K562 (cell line): Measurements from ENCODE around the gene DDAH2. TPM values are rescaled to one million over a fixed set of nuclear protein-coding genes. Genes with fewer than 3 reads are reported as not detected.

Experiments
- CTBP1 ChIP-seq: fragments of 450-650 bp; IDR thresholded peaks from 2 replicates; pipeline ENCODE4 v1.6.1; 2016; ENCODE audit warnings: borderline replicate concordance
- ETS2 ChIP-seq: IDR thresholded peaks from 2 replicates; pipeline ENCODE4 v1.6.1; 2016; ENCODE audit warnings: borderline replicate concordance, missing genetic modification characterization, mild to moderate bottlenecking, moderate library complexity, missing compliant biosample characterization; ENCODE audit not compliant: poor library complexity, severe bottlenecking
- ETV5 ChIP-seq: sonication (generic); formaldehyde crosslinking; IDR thresholded peaks from 2 replicates; pipeline ENCODE4 v1.4.0; 2020; ENCODE audit warnings: low read depth, mild to moderate bottlenecking, missing genetic modification reagents
- GTF2F1 ChIP-seq: IDR thresholded peaks from 2 replicates; pipeline ENCODE4 v1.6.1; 2011; ENCODE audit warnings: low read depth, low read length, improper control_type of control experiment
- MAFF ChIP-seq: IDR thresholded peaks from 2 replicates; pipeline ENCODE4 v1.6.1; 2012; ENCODE audit warnings: low read length, improper control_type of control experiment
- MAZ ChIP-seq, 2 experiments: fragments of 450-650 bp in 1 of 2; sonication (generic) in 1 of 2; formaldehyde crosslinking; IDR thresholded peaks in 1 of 2; conservative IDR thresholded peaks in 1 of 2; 2 replicates each; pipeline versions ENCODE4 v1.4.0 to v1.5.0; 2020; ENCODE audit warnings: mild to moderate bottlenecking in 1 of 2, missing genetic modification reagents in 1 of 2
- MTF1 ChIP-seq: fragments of 250-450 bp; sonication (Bioruptor Pico); IDR thresholded peaks from 2 replicates; pipeline ENCODE4 v1.9.0; 2021; ENCODE audit warnings: moderate library complexity, mild to moderate bottlenecking, inconsistent platforms, borderline replicate concordance
- POLR2AphosphoS2 ChIP-seq: IDR thresholded peaks from 2 replicates; pipeline ENCODE4 v1.6.1; 2012; ENCODE audit warnings: low read length, improper control_type of control experiment
- RCOR1 ChIP-seq, 2 experiments: IDR thresholded peaks; 2 replicates each; pipeline ENCODE4 v1.6.1; 2012; ENCODE audit warnings: low read depth in 2 of 2, low read length in 2 of 2, borderline replicate concordance in 1 of 2, improper control_type of control experiment in 1 of 2
- TEAD4 ChIP-seq, 2 experiments: sonication (generic) in 1 of 2; formaldehyde crosslinking in 1 of 2; IDR thresholded peaks; 2 replicates each; pipeline versions ENCODE4 v1.6.1 to v1.8.0; 2012 to 2022; ENCODE audit warnings: borderline replicate concordance in 1 of 2, inconsistent platforms in 1 of 2, low read length in 1 of 2, mild to moderate bottlenecking in 1 of 2, missing genetic modification reagents in 1 of 2
- ZKSCAN1 ChIP-seq: fragments of 150-350 bp; IDR thresholded peaks from 2 replicates; pipeline ENCODE4 v1.6.1; 2016; ENCODE audit warnings: low read depth, low read length
- ZNF224 ChIP-seq: sonication (generic); formaldehyde crosslinking; IDR thresholded peaks from 2 replicates; pipeline ENCODE4 v1.8.0; 2022; ENCODE audit warnings: mild to moderate bottlenecking, missing genetic modification reagents
- ZNF57 ChIP-seq: fragments of 450-650 bp; formaldehyde crosslinking; IDR thresholded peaks from 2 replicates; pipeline ENCODE4 v1.4.0; 2020; ENCODE audit warnings: mild to moderate bottlenecking, moderate library complexity
- polyA plus RNA-seq, 8 experiments: library from polyadenylated mRNA; depleted of rRNA in 4 of 8; stranded (reverse) in 5 of 8; unstranded in 3 of 8; fragments of >200 nt; fragmentation: Nextera tagmentation in 2 of 8; fragmentation: Illumina TruSeq in 1 of 8; extraction: Ambion mirVana in 2 of 8; extraction: Trizol in 1 of 8; gene quantifications; 2 replicates each; pipeline versions ENCODE4 v1.2.1 to v1.2.3, GENCODE V29; 2011 to 2014; ENCODE audit warnings: inconsistent platforms in 1 of 8, missing spikeins in 1 of 8
- total RNA-seq, 7 experiments: library from RNA; depleted of rRNA in 6 of 7; stranded (reverse); fragments of >200 nt in 6 of 7; fragmentation: Illumina TruSeq in 2 of 7; extraction: Trizol in 2 of 7; gene quantifications; 2 replicates each; pipeline versions ENCODE4 v1.2.1 to v1.2.3, GENCODE V29; 2011 to 2021; ENCODE audit warnings: low replicate concordance in 1 of 7
- TF ChIP-seq, protein P1 (sequence below): fragments of 250-450 bp; sonication (Bioruptor Pico); IDR thresholded peaks from 2 replicates; pipeline ENCODE4 v1.5.0; 2021; ENCODE audit warnings: mild to moderate bottlenecking, moderate library complexity
- TF ChIP-seq, protein P2 (sequence below): sonication (generic); formaldehyde crosslinking; IDR thresholded peaks from 2 replicates; pipeline ENCODE4 v1.8.1; 2023; ENCODE audit warnings: mild to moderate bottlenecking, missing genetic modification reagents
- TF ChIP-seq, protein P3 (sequence below), 3 experiments: fragments of 200-800 bp in 1 of 3; fragments of 250-450 bp in 1 of 3; fragments of 450-650 bp in 1 of 3; sonication (Bioruptor Pico) in 1 of 3; sonication (Bioruptor generic) in 1 of 3; formaldehyde crosslinking in 1 of 3; IDR thresholded peaks; 2 replicates each; pipeline versions ENCODE4 v1.6.1 to v1.8.0; 2016 to 2022; ENCODE audit warnings: mild to moderate bottlenecking in 2 of 3, missing genetic modification characterization in 2 of 3, missing compliant biosample characterization in 1 of 3, moderate library complexity in 1 of 3

Gene DDAH2
- total and polyA plus RNA-seq, 9 of the 15 experiments (the other 6 are each of a cell fraction or from before 2014, with no cell fraction given), result 1.8 to 45.4 (median 21.4) TPM

DNA sequence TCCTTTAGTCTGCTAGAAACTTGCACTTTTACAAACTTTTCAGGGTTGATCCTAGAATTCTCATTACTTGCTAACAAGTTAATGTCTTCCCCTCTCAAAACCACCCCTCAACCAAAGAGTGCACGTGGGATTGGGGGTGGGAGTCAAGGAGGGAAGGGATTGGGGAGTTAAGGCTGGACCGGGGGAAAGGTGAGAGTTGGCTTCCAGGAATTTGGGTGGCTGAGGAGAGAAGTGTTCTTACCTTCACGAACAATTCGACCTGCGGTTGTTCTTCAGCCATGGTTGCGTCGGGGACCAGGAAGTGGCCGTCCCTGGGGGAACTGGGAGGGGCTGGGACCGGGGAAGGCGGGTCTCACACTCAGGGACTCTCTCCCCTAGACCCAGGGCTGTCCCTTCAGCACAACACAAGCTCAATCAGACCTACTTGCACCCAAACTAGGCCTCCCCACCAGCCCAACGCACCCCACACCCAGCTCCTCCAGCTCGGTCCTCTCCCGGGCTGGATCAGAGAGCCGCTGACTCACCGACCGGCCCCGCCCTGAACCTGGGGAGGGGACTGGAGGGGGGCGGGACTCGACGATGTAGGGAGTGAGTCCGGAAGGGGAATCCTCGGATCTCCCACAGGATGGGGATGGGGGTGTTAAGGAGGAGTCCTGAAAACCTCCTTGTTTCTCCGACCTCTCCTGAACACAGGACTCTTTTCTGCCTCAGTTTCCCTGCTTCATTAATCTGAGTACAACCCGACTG is 7.1 kb upstream of the DDAH2 start, which contains the start of gene CLIC1 (continued):
- TF ChIP-seq, protein P1, sequence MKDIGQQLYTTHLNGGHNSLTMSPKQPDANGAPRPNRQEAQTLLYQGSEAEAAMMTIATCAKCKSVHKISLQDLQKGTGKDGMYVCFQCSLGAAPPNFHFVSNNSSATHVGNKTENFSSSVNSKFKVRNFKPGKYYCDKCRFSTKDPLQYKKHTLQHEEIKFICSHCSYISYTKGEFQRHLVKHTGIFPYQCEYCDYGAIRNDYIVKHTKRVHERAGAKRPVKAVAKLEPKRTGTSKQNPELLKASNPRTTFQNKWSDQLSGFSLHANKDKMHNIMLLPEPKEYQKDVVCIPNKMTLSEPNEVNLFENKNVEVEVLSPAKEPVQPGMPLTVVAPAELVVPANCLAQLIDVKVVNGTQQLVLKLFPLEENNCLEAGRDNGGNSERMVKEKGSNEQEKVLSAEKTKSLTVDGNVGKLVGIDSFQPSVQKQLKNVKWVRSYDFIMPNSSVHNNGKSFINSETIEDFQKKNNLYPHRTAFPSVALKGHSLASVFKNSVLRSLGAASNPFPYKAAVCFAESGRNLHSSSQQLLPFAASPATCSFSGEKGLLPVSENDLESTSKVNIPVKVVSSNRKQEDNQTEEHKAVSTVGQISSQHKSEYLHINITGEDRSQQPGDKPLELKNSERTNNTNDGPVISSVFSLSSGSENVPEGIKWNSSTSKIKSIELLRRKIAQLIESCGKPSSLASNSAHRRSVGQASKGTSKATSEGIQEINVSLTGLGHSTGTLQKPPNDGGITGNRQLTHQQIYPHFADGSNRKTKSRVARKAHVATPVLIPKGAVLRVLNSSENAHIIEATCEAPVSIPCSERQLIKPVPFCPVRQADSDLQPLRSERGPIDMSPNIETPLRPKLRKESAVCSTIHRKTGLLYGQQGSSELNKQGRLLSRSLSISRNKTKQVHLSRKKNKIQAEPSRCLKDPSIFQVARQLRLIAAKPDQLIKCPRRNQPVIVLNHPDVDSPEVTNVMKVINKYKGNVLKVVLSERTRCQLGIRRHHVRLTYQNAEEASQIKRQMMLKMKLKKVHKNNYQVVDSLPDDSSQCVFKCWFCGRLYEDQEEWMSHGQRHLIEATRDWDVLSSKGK, result peak; percentile 8; the same call in 1 of the 2 replicates
- TF ChIP-seq MTF1 (CRISPR knock-in tag) (no peak), ETV5 (CRISPR knock-in tag) (peak; percentile 93), TEAD4 (IDR thresholded peaks at IDR 0.05; ENCODE audit: low read length) (peak; percentile 32), TEAD4 (CRISPR knock-in tag; IDR thresholded peaks at IDR 0.05; ENCODE audit: borderline replicate concordance) (no peak), GTF2F1 (peak; percentile 82; the same call in 1 of the 2 replicates), MAZ (CRISPR knock-in tag; conservative IDR thresholded peaks at IDR 0.05 in 1 of 2, IDR thresholded peaks at IDR 0.05 in 1 of 2) (peak; percentile 96 to 100), CTBP1 (no peak), ETS2 (no peak), ZNF224 (peak; percentile 89), MAFF (no peak), POLR2AphosphoS2 (peak; percentile 96), ZKSCAN1 (0 out of 2 replicates have a peak, but pooled peaks have one; percentile 27), ZNF57 (CRISPR knock-in tag) (0 out of 2 replicates have a peak, but pooled peaks have one; percentile 5), RCOR1 (IDR thresholded peaks at IDR 0.05; ENCODE audit: borderline replicate concordance in 1 of 2, low read depth in 2 of 2, low read length in 2 of 2) (peak in 1 of 2 experiments; percentile 90; a peak in 2 of 4 replicates)
- TF ChIP-seq, protein P2, sequence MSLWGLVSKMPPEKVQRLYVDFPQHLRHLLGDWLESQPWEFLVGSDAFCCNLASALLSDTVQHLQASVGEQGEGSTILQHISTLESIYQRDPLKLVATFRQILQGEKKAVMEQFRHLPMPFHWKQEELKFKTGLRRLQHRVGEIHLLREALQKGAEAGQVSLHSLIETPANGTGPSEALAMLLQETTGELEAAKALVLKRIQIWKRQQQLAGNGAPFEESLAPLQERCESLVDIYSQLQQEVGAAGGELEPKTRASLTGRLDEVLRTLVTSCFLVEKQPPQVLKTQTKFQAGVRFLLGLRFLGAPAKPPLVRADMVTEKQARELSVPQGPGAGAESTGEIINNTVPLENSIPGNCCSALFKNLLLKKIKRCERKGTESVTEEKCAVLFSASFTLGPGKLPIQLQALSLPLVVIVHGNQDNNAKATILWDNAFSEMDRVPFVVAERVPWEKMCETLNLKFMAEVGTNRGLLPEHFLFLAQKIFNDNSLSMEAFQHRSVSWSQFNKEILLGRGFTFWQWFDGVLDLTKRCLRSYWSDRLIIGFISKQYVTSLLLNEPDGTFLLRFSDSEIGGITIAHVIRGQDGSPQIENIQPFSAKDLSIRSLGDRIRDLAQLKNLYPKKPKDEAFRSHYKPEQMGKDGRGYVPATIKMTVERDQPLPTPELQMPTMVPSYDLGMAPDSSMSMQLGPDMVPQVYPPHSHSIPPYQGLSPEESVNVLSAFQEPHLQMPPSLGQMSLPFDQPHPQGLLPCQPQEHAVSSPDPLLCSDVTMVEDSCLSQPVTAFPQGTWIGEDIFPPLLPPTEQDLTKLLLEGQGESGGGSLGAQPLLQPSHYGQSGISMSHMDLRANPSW (CRISPR knock-in tag), result 0 out of 2 replicates have a peak, but pooled peaks have one; percentile 2
- TF ChIP-seq, protein P3, sequence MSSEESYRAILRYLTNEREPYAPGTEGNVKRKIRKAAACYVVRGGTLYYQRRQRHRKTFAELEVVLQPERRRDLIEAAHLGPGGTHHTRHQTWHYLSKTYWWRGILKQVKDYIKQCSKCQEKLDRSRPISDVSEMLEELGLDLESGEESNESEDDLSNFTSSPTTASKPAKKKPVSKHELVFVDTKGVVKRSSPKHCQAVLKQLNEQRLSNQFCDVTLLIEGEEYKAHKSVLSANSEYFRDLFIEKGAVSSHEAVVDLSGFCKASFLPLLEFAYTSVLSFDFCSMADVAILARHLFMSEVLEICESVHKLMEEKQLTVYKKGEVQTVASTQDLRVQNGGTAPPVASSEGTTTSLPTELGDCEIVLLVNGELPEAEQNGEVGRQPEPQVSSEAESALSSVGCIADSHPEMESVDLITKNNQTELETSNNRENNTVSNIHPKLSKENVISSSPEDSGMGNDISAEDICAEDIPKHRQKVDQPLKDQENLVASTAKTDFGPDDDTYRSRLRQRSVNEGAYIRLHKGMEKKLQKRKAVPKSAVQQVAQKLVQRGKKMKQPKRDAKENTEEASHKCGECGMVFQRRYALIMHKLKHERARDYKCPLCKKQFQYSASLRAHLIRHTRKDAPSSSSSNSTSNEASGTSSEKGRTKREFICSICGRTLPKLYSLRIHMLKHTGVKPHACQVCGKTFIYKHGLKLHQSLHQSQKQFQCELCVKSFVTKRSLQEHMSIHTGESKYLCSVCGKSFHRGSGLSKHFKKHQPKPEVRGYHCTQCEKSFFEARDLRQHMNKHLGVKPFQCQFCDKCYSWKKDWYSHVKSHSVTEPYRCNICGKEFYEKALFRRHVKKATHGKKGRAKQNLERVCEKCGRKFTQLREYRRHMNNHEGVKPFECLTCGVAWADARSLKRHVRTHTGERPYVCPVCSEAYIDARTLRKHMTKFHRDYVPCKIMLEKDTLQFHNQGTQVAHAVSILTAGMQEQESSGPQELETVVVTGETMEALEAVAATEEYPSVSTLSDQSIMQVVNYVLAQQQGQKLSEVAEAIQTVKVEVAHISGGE (CRISPR knock-in tag; IDR thresholded peaks at IDR 0.05), result peak in 1 of 3 experiments; percentile 35; a peak in 1 of 6 replicates
